Measurements from ENCODE around the gene RALGAPA2.

GRCh38 chr20:20517296-20517695 is 195.1 kb downstream of the RALGAPA2 start:
- TF ChIP-seq CTCF (conservative IDR thresholded peaks at IDR 0.05; ENCODE audit: low read depth, low read length) (no peak), EZH2phosphoT487 (IDR thresholded peaks at IDR 0.05; ENCODE audit: borderline replicate concordance, low read length) (no peak)
